Ovary (tissue), 9 donors: Measurements from ENCODE around the gene ABCC1. TPM values are rescaled to one million over a fixed set of nuclear protein-coding genes. Genes with fewer than 3 reads are reported as not detected.
A peak's percentile ranks its signal among the peaks of the same experiment; 100 is the strongest.

ENCODE experiments used
- DNase-seq, 5 donors: peaks; one replicate each; pipeline ENCODE4 v3.0.0-alpha.2; 2019 to 2020
- H3K27ac ChIP-seq, 2 donors: fragments of 200-600 bp; one replicate each; pipeline versions ENCODE4 v1.5.1 to v1.8.0; 2019 to 2022
- H3K27me3 ChIP-seq: fragments of 200-600 bp; one replicate; pipeline ENCODE4 v1.8.0; 2022
- H3K36me3 ChIP-seq: fragments of 200-600 bp; sonication (generic); one replicate; pipeline ENCODE4 v1.5.1; 2019
- H3K4me1 ChIP-seq: one replicate; pipeline ENCODE4 v1.8.1; 2013; ENCODE audit warnings: mild to moderate bottlenecking, moderate library complexity; ENCODE audit not compliant: insufficient read depth
- H3K4me3 ChIP-seq: fragments of 200-600 bp; sonication (generic); one replicate; pipeline ENCODE4 v1.5.1; 2017
- H3K9me3 ChIP-seq, 2 donors: fragments of 200-600 bp in 1 of 2; sonication (generic) in 1 of 2; one replicate each; pipeline versions ENCODE4 v1.5.1 to v1.8.1; 2013 to 2019; ENCODE audit warnings: mild to moderate bottlenecking in 1 of 2, moderate library complexity in 1 of 2
- CTCF ChIP-seq, 3 donors: fragments of 450-650 bp in 2 of 3; fragments of 200-600 bp in 1 of 3; IDR thresholded peaks; one replicate each; pipeline versions ENCODE4 v1.5.1 to v1.8.0; 2016 to 2022; ENCODE audit warnings: antibody characterized with exemption in 3 of 3, mild to moderate bottlenecking in 1 of 3
- EP300 ChIP-seq: sonication (generic); formaldehyde crosslinking; IDR thresholded peaks from one replicate; pipeline ENCODE4 v1.6.1; 2017; ENCODE audit warnings: antibody characterized with exemption
- POLR2A ChIP-seq: fragments of 450-650 bp; IDR thresholded peaks from one replicate; pipeline ENCODE4 v1.6.1; 2017; ENCODE audit warnings: antibody characterized with exemption, mild to moderate bottlenecking, moderate library complexity
- WGBS, 3 donors: extraction: QIAGEN DNeasy Blood & Tissue Kit in 1 of 3; methylation state at CpG; one replicate each; pipeline versions ENCODE4 v1.1.5 to v1.1.7; 2013 to 2017; 5-methylcytosine and 5-hydroxymethylcytosine counted together
- intact Hi-C, 4 donors: fragments of 100-400 bp; cut with DNase I; formaldehyde crosslinking; loops; one replicate each; pipeline versions ENCODE4 v1.11.0 to v1.15.1; 2022 to 2023
- polyA plus RNA-seq, 2 donors: library from polyadenylated mRNA; stranded (reverse); fragments of 200-250 nt in 1 of 2; fragments of 350-450 nt in 1 of 2; fragmentation: Illumina TruSeq in 1 of 2; extraction: RNeasy Lipid Tissue Mini Kit (QIAGEN cat#74804) in 1 of 2; gene quantifications; one replicate each; pipeline ENCODE4 v1.2.3, GENCODE V29; 2013 to 2014
- total RNA-seq, 7 donors: library from RNA; depleted of rRNA in 2 of 7; stranded (reverse); fragments of >200 nt in 2 of 7; fragmentation: NEBNext Ultra II Directional in 3 of 7; extraction: Animal tissue kit (Norgen Biotek cat#: 25700) in 3 of 7; gene quantifications; one replicate each; pipeline versions ENCODE4 v1.1.0 to v1.2.4, GENCODE V29; 2016 to 2023
- donor health status: DM: no; HTN: no; CAD: no; lungs with moderate emphysema.
- donor health status: DM: no; HTN: no; CAD: no.
- donor health status: Bipolar disorder and iron deficiency.
- donor health status: DM: yes; HTN: yes; CAD: no.
- donor health status: DM: no; HTN: no; CAD: no.
- donor health status: DM: yes; HTN: yes; CAD: no.

ABCC1 gene
- total and polyA plus RNA-seq, 9 donors = 10.0 to 31.1 (median 20.9) TPM

- no peaks in the 10 kb centered on the region for H3K27me3 ChIP-seq
- peaks cover 10% of the 10 kb centered on the region for H3K4me1 ChIP-seq
- WGBS, 3 donors = 91 to 93% (median 92%) methylated on average over 19 of the region's 19 CpGs
- no peaks in the 10 kb centered on the region for H3K36me3 ChIP-seq
- intact Hi-C loops = no loop called here
- no peak for TF ChIP-seq CTCF (IDR thresholded peaks at IDR 0.05)
- TF ChIP-seq EP300 = no peak
- no peak for TF ChIP-seq POLR2A
- H3K4me3 ChIP-seq = no peak overlapping the region
- H3K27ac ChIP-seq = no peak overlapping the region
- DNase-seq = no peak
- no peaks in the 10 kb centered on the region for H3K9me3 ChIP-seq
Observed at GRCh38 chr16:16090238-16090637, 140.8 kb downstream of the ABCC1 start.

- Histone ChIP-seq H3K4me1 (peaks cover 13% of the 10 kb centered on the region), H3K27ac (peak overlapping the region in 1 of 2 donors; percentile 56), H3K36me3 (no peaks in the 10 kb centered on the region), H3K9me3 (no peaks in the 10 kb centered on the region), H3K27me3 (no peaks in the 10 kb centered on the region), H3K4me3 (no peak overlapping the region)
- intact Hi-C loops = no loop called here
- DNase-seq = peak; percentile 57 to 75 (median 68)
- 18 to 32% (median 22%) methylated on average over 9 of the region's 9 CpGs for WGBS, 3 donors
- TF ChIP-seq CTCF (IDR thresholded peaks at IDR 0.05) = no peak
- TF ChIP-seq EP300 = no peak
- no peak for TF ChIP-seq POLR2A
Observed at GRCh38 chr16:16092925-16093627, 143.7 kb downstream of the ABCC1 start.

GRCh38 chr16:16093628-16094332 lies 144.4 kb downstream of the ABCC1 start:
- H3K27me3 ChIP-seq = no peaks in the 10 kb centered on the region
- DNase-seq = peak in 3 of 5 donors; percentile 50 to 71 (median 69)
- H3K36me3 ChIP-seq = no peaks in the 10 kb centered on the region
- peak overlapping the region in 1 of 2 donors; percentile 56 for H3K27ac ChIP-seq
- peaks cover 13% of the 10 kb centered on the region for H3K4me1 ChIP-seq
- TF ChIP-seq CTCF (IDR thresholded peaks at IDR 0.05) = no peak
- TF ChIP-seq EP300 = no peak
- no peak for TF ChIP-seq POLR2A
- intact Hi-C loops = no loop called here
- H3K4me3 ChIP-seq = no peak overlapping the region
- H3K9me3 ChIP-seq = no peaks in the 10 kb centered on the region
- 10 to 17% (median 12%) methylated on average over 11 of the region's 11 CpGs for WGBS, 3 donors

GRCh38 chr16:16095646-16096045 lies 146.2 kb downstream of the ABCC1 start:
- Histone ChIP-seq H3K27me3 (no peaks in the 10 kb centered on the region), H3K4me3 (no peak overlapping the region), H3K36me3 (no peaks in the 10 kb centered on the region), H3K27ac (peak overlapping the region; percentile 73 to 77), H3K4me1 (peaks cover 13% of the 10 kb centered on the region), H3K9me3 (no peaks in the 10 kb centered on the region)
- intact Hi-C loops = no loop called here
- TF ChIP-seq POLR2A (no peak), CTCF (IDR thresholded peaks at IDR 0.05) (no peak), EP300 (no peak)
- no peak for DNase-seq
- WGBS, 3 donors = 39 to 51% (median 44%) methylated on average over 8 of the region's 8 CpGs
